ENCODE measurements around the gene SLC16A12. TPM values are rescaled to one million over a fixed set of nuclear protein-coding genes. Genes with fewer than 3 reads are reported as not detected.
A peak's percentile ranks its signal among the peaks of the same experiment; 100 is the strongest.

SLC16A12 gene
- total and polyA plus RNA-seq, 10 of the 15 experiments (the other 5 are each of a cell fraction or from before 2014, with no cell fraction given) = not detected

GRCh38 chr10:89442289-89442688, 93.1 kb downstream of the SLC16A12 start:
- ChIA-PET CTCF (no interaction called here), RAD21 (ENCODE audit: unreplicated experiment) (no interaction called here), POLR2A (no interaction called here), SMC1A (ENCODE audit: uncharacterized antibody, unreplicated experiment) (interaction anchor here (0.8 kb wide), 1 partner anchor 28 kb away, joined by 3 read pairs; the partner anchor contains the start of gene IFIT5)
- DNase-seq (ENCODE audit: low read depth, low spot score) = no peak
- no TSS peak for BruUV-seq (replicated peaks)
- intact Hi-C loops (cut with micrococcal nuclease; ENCODE audit: unreplicated experiment) = no loop called here
- in situ Hi-C loops (cut with MboI) = no loop called here
- Histone ChIP-seq H3K4me1 (ENCODE audit: control insufficient read depth, insufficient read depth, low read length) (no peaks in the 10 kb centered on the region), H4K20me1 (ENCODE audit: control insufficient read depth, insufficient read depth) (no peaks in the 10 kb centered on the region), H3K27me3 (replicated peaks in 1 of 2; ENCODE audit: control insufficient read depth in 2 of 2, insufficient read depth in 2 of 2, low read length in 1 of 2) (0 out of 4 replicates have a peak, but pooled peaks cover 0 to 3% of the 10 kb centered on the region in 2 experiments), H3K4me3 (no peak overlapping the region), H3K79me2 (ENCODE audit: control insufficient read depth, insufficient read depth, low read length) (no peaks in the 10 kb centered on the region), H3K36me3 (ENCODE audit: control insufficient read depth in 2 of 2, insufficient read depth in 2 of 2, low read length in 1 of 2) (no peaks in the 10 kb centered on the region), H3K27ac (ENCODE audit: control insufficient read depth, insufficient read depth) (no peak overlapping the region), H3K9ac (ENCODE audit: control insufficient read depth, insufficient read depth, low read length) (no peak overlapping the region), H3K9me3 (replicated peaks; ENCODE audit: control insufficient read depth, insufficient read depth, low read length) (no peaks in the 10 kb centered on the region), H2AFZ (ENCODE audit: control insufficient read depth, low read depth, low read length) (no peak overlapping the region), H3K4me2 (ENCODE audit: control insufficient read depth, insufficient read depth) (no peak overlapping the region)
- WGBS (ENCODE audit: insufficient coverage, insufficient replicate concordance, low lambda C conversion rate, missing lambda C conversion rate) = 0% methylated on average over 1 of the region's 1 CpG
- no peak for TF ChIP-seq NKRF (conservative IDR thresholded peaks at IDR 0.05)
- 0 out of 2 replicates have a peak, but pooled peaks have one; percentile 13 for TF ChIP-seq JUNB (IDR thresholded peaks at IDR 0.05)
- ATAC-seq = no peak
- no peak for FAIRE-seq

- no peak for FAIRE-seq
- RAD21 ChIA-PET (ENCODE audit: unreplicated experiment) = no interaction called here
- WGBS (ENCODE audit: insufficient coverage, insufficient replicate concordance, low lambda C conversion rate, missing lambda C conversion rate) = 71% methylated on average over 4 of the region's 4 CpGs
- Histone ChIP-seq H3K9me3 (replicated peaks; ENCODE audit: control insufficient read depth, insufficient read depth, low read length) (no peaks in the 10 kb centered on the region), H2AFZ (ENCODE audit: control insufficient read depth, low read depth, low read length) (no peak overlapping the region), H3K36me3 (ENCODE audit: control insufficient read depth in 2 of 2, insufficient read depth in 2 of 2, low read length in 1 of 2) (no peaks in the 10 kb centered on the region), H3K4me1 (ENCODE audit: control insufficient read depth, insufficient read depth, low read length) (no peaks in the 10 kb centered on the region), H3K27ac (ENCODE audit: control insufficient read depth, insufficient read depth) (no peak overlapping the region), H3K4me2 (ENCODE audit: control insufficient read depth, insufficient read depth) (no peak overlapping the region), H3K27me3 (replicated peaks in 1 of 2; ENCODE audit: control insufficient read depth in 2 of 2, insufficient read depth in 2 of 2, low read length in 1 of 2) (0 out of 4 replicates have a peak, but pooled peaks cover 0 to 3% of the 10 kb centered on the region in 2 experiments), H4K20me1 (ENCODE audit: control insufficient read depth, insufficient read depth) (no peaks in the 10 kb centered on the region), H3K4me3 (no peak overlapping the region), H3K79me2 (ENCODE audit: control insufficient read depth, insufficient read depth, low read length) (no peaks in the 10 kb centered on the region), H3K9ac (ENCODE audit: control insufficient read depth, insufficient read depth, low read length) (no peak overlapping the region)
- no peak for DNase-seq (ENCODE audit: low read depth, low spot score)
- intact Hi-C loops (cut with micrococcal nuclease; ENCODE audit: unreplicated experiment) (no loop called here), in situ Hi-C loops (cut with MboI) (no loop called here)
- CTCF ChIA-PET = interaction anchor here (0.6 to 0.7 kb wide), 2 partner anchors 9 to 19 kb away, joined by 3 read pairs; no protein-coding TSS in a partner anchor
- BruUV-seq (replicated peaks) = no TSS peak
- SMC1A ChIA-PET (ENCODE audit: uncharacterized antibody, unreplicated experiment) = no interaction called here
- POLR2A ChIA-PET = interaction anchor here (0.7 kb wide), 1 partner anchor 71 kb away, joined by 3 read pairs; no protein-coding TSS in a partner anchor
- no peak for ATAC-seq
- no peak for TF ChIP-seq TBL1XR1 (IDR thresholded peaks at IDR 0.05; ENCODE audit: low read depth, low read length)
- TF ChIP-seq PBX3 (IDR thresholded peaks at IDR 0.05; ENCODE audit: insufficient replicate concordance, low read depth, low read length) = no peak
- TF ChIP-seq CREM (IDR thresholded peaks at IDR 0.05; ENCODE audit: low read depth) = no peak
- no peak for TF ChIP-seq KLF5 (IDR thresholded peaks at IDR 0.05; ENCODE audit: partially characterized antibody)
- TF ChIP-seq DPF2 (IDR thresholded peaks at IDR 0.05) = no peak
- TF ChIP-seq ATF7 (IDR thresholded peaks at IDR 0.05; ENCODE audit: low read depth) = no peak
- no peak for TF ChIP-seq NFXL1 (IDR thresholded peaks at IDR 0.05; ENCODE audit: borderline replicate concordance)
- no peak for TF ChIP-seq RFX5 (IDR thresholded peaks at IDR 0.05; ENCODE audit: low read depth, low read length)
- TF ChIP-seq RELB (IDR thresholded peaks at IDR 0.05; ENCODE audit: low read depth) = no peak
- TF ChIP-seq CBX3 (IDR thresholded peaks at IDR 0.05; ENCODE audit: borderline replicate concordance, low read depth) = no peak
- no peak for TF ChIP-seq SP1 (IDR thresholded peaks at IDR 0.05; ENCODE audit: low read depth, low read length)
These were observed 95.0 kb downstream of the SLC16A12 start for GRCh38 chr10:89440226-89441009.
